ENCODE results near the gene SEMA5A. TPM values are rescaled to one million over a fixed set of nuclear protein-coding genes. Genes with fewer than 3 reads are reported as not detected.
"Not testable (repeated sequence)": the region's sequence is repeated elsewhere in the genome, so short reads cannot be mapped to it uniquely, and the experiment has no call there.

The SEMA5A gene
- total and polyA plus RNA-seq, 7 donors = 0.60 to 4.7 (median 2.8) TPM

- H3K27me3 ChIP-seq = no peaks in the 10 kb centered on the region
- H3K4me3 ChIP-seq = no peak overlapping the region
- H3K27ac ChIP-seq = no peak overlapping the region
- TF ChIP-seq EP300 (IDR thresholded peaks at IDR 0.05) = no peak
- TF ChIP-seq POLR2AphosphoS5 (IDR thresholded peaks at IDR 0.05) = no peak
- no peak for TF ChIP-seq CTCF (IDR thresholded peaks at IDR 0.05)
- TF ChIP-seq POLR2A (IDR thresholded peaks at IDR 0.05) = no peak
- H3K4me1 ChIP-seq = no peaks in the 10 kb centered on the region
- 64 to 73% methylated on average over 5 of the region's 5 CpGs for WGBS, 2 donors
- DNase-seq = no peak
- H3K36me3 ChIP-seq = no peaks in the 10 kb centered on the region
- H3K9me3 ChIP-seq = no peaks in the 10 kb centered on the region
- intact Hi-C loops (cut with DNase I) = no loop called here
Measured at GRCh38 chr5:9408964-9409363, 136.9 kb downstream of the SEMA5A start.

- no peak overlapping the region for H3K4me3 ChIP-seq
- no peaks in the 10 kb centered on the region for H3K27me3 ChIP-seq
- intact Hi-C loops (cut with DNase I) = no loop called here
- no peak overlapping the region for H3K27ac ChIP-seq
- TF ChIP-seq EP300 (IDR thresholded peaks at IDR 0.05) = no peak
- TF ChIP-seq POLR2A (IDR thresholded peaks at IDR 0.05) = no peak
- TF ChIP-seq CTCF (IDR thresholded peaks at IDR 0.05) = no peak
- no peak for TF ChIP-seq POLR2AphosphoS5 (IDR thresholded peaks at IDR 0.05)
- H3K9me3 ChIP-seq = no peaks in the 10 kb centered on the region
- no peaks in the 10 kb centered on the region for H3K36me3 ChIP-seq
- DNase-seq = no peak
- no peaks in the 10 kb centered on the region for H3K4me1 ChIP-seq
- WGBS, 2 donors = 81 to 92% methylated on average over 1 of the region's 1 CpG
Measured at GRCh38 chr5:9405196-9405754, 140.6 kb downstream of the SEMA5A start.

GRCh38 chr5:9401786-9402472, 143.9 kb downstream of the SEMA5A start:
- Histone ChIP-seq H3K9me3 (no peaks in the 10 kb centered on the region), H3K4me3 (no peak overlapping the region), H3K27me3 (no peaks in the 10 kb centered on the region), H3K27ac (no peak overlapping the region), H3K4me1 (no peaks in the 10 kb centered on the region), H3K36me3 (no peaks in the 10 kb centered on the region)
- intact Hi-C loops (cut with DNase I) = no loop called here
- WGBS, 2 donors = 73 to 76% methylated on average over 4 of the region's 4 CpGs
- TF ChIP-seq POLR2AphosphoS5 (IDR thresholded peaks at IDR 0.05) = no peak
- no peak for TF ChIP-seq CTCF (IDR thresholded peaks at IDR 0.05)
- TF ChIP-seq EP300 (IDR thresholded peaks at IDR 0.05) = no peak
- no peak for DNase-seq

- H3K27me3 ChIP-seq; H3K4me1 ChIP-seq; H3K36me3 ChIP-seq; intact Hi-C loops (cut with DNase I); H3K4me3 ChIP-seq; H3K9me3 ChIP-seq; DNase-seq; H3K27ac ChIP-seq: not testable (repeated sequence)
- WGBS, 2 donors = 83 to 87% methylated on average over 5 of the region's 5 CpGs
Measured at GRCh38 chr5:9399783-9400182, 146.1 kb downstream of the SEMA5A start.

- no peak for DNase-seq
Measured at GRCh38 chr5:9399094-9399493, 146.8 kb downstream of the SEMA5A start.

More at GRCh38 chr5:9399094-9399493, 146.8 kb downstream of the SEMA5A start:
- WGBS, 2 donors = 92 to 95% methylated on average over 2 of the region's 2 CpGs
- intact Hi-C loops (cut with DNase I) = no loop called here
- TF ChIP-seq POLR2AphosphoS5 (IDR thresholded peaks at IDR 0.05) (no peak), CTCF (IDR thresholded peaks at IDR 0.05) (no peak), POLR2A (IDR thresholded peaks at IDR 0.05) (no peak), EP300 (IDR thresholded peaks at IDR 0.05) (no peak)
- no peak overlapping the region for H3K27ac ChIP-seq
- no peaks in the 10 kb centered on the region for H3K4me1 ChIP-seq
- no peaks in the 10 kb centered on the region for H3K36me3 ChIP-seq
- no peak overlapping the region for H3K4me3 ChIP-seq
- no peaks in the 10 kb centered on the region for H3K9me3 ChIP-seq
- no peaks in the 10 kb centered on the region for H3K27me3 ChIP-seq
